Testis (tissue), 2 donors: ENCODE data around the gene ADSS1.

Source experiments
- CTCF ChIP-seq, 3 experiments: fragments of 450-650 bp in 2 of 3; fragments of 200-600 bp in 1 of 3; sonication (generic) in 1 of 3; IDR thresholded peaks; one replicate each; pipeline ENCODE4 v1.5.1; 2016 to 2019; ENCODE audit warnings: antibody characterized with exemption in 3 of 3, mild to moderate bottlenecking in 2 of 3, moderate library complexity in 1 of 3
- POLR2A ChIP-seq: fragments of 450-650 bp; IDR thresholded peaks from one replicate; pipeline ENCODE4 v1.6.1; 2017; ENCODE audit warnings: antibody characterized with exemption, mild to moderate bottlenecking, moderate library complexity

- TF ChIP-seq CTCF (IDR thresholded peaks at IDR 0.05) (no peak), POLR2A (no peak)
Measured at GRCh38 chr14:104734051-104734587, 10.1 kb downstream of the ADSS1 start.
